ENCODE data around the gene TXNRD1. TPM values are rescaled to one million over a fixed set of nuclear protein-coding genes. Genes with fewer than 3 reads are reported as not detected.

The TXNRD1 gene
- total and polyA plus RNA-seq, 2 of the 8 experiments (the other 6 are each of a cell fraction or from before 2014, with no cell fraction given): 56.8 to 127 TPM

- H3K23ac ChIP-seq (ENCODE audit: insufficient read length): no peak overlapping the region
- H3K79me2 ChIP-seq (ENCODE audit: control insufficient read depth in 1 of 2, insufficient read depth in 2 of 2, low read length in 2 of 2): peaks cover 0 to 34% of the 10 kb centered on the region in 2 experiments; a peak in 2 of 4 replicates
- no peak overlapping the region for H2BK120ac ChIP-seq (replicated peaks; ENCODE audit: low read depth, low read length)
- H2BK15ac ChIP-seq (ENCODE audit: low read length): no peak overlapping the region
- no peak overlapping the region for H3K4me2 ChIP-seq (ENCODE audit: insufficient read depth in 1 of 2, low read depth in 2 of 2, low read length in 2 of 2)
- no peak overlapping the region for H4K8ac ChIP-seq (ENCODE audit: extremely low read depth, insufficient read depth, low read length)
- no peak overlapping the region for H3K9ac ChIP-seq (replicated peaks in 1 of 4; ENCODE audit: extremely low read depth in 1 of 4, low read depth in 3 of 4, low read length in 3 of 4)
- no peak overlapping the region for H3K14ac ChIP-seq (ENCODE audit: insufficient read length)
- no peak for TF ChIP-seq KDM5A (IDR thresholded peaks at IDR 0.05; ENCODE audit: low read length)
- no peak for TF ChIP-seq CBX8 (IDR thresholded peaks at IDR 0.05; ENCODE audit: borderline replicate concordance, low read depth, low read length)
- no peak for TF ChIP-seq ASH2L (IDR thresholded peaks at IDR 0.05; ENCODE audit: low read length)
- no peak for TF ChIP-seq BCL11A (IDR thresholded peaks at IDR 0.05; ENCODE audit: low read depth in 2 of 2, low read length in 2 of 2)
- no peak for TF ChIP-seq SIN3A (conservative IDR thresholded peaks at IDR 0.05 in 1 of 2, IDR thresholded peaks at IDR 0.05 in 1 of 2; ENCODE audit: low read depth in 1 of 2, low read length in 2 of 2)
- no peak for TF ChIP-seq CEBPB (IDR thresholded peaks at IDR 0.05; ENCODE audit: low read depth, low read length)
- TF ChIP-seq TCF12 (IDR thresholded peaks at IDR 0.05; ENCODE audit: low read depth, low read length): no peak
- no peak for TF ChIP-seq RFX5 (IDR thresholded peaks at IDR 0.05; ENCODE audit: borderline replicate concordance, low read depth, low read length)
- TF ChIP-seq SUZ12 (IDR thresholded peaks at IDR 0.05; ENCODE audit: low read length): no peak
- no peak for TF ChIP-seq KDM1A (IDR thresholded peaks at IDR 0.05; ENCODE audit: borderline replicate concordance, low read length)
- no peak for TF ChIP-seq SIX5 (IDR thresholded peaks at IDR 0.05; ENCODE audit: low read depth, low read length)
- TF ChIP-seq MAX (IDR thresholded peaks at IDR 0.05): no peak
- no peak for TF ChIP-seq TAF7 (optimal IDR thresholded peaks at IDR 0.05; ENCODE audit: borderline replicate concordance, low read depth, low read length)
- TF ChIP-seq BACH1 (IDR thresholded peaks at IDR 0.05; ENCODE audit: low read length): no peak
- TF ChIP-seq SP1 (IDR thresholded peaks at IDR 0.05; ENCODE audit: low read depth, low read length): no peak
- H3K36me3 ChIP-seq (ENCODE audit: control insufficient read depth in 2 of 4, insufficient read depth in 4 of 4, low read length in 3 of 4): peaks cover 19 to 64% (median 43%) of the 10 kb centered on the region in 4 experiments
- H2BK20ac ChIP-seq (ENCODE audit: low read length): no peak overlapping the region
- no peaks in the 10 kb centered on the region for H3K27me3 ChIP-seq (replicated peaks in 1 of 4; ENCODE audit: control insufficient read depth in 3 of 4, extremely low read depth in 1 of 4, insufficient read depth in 3 of 4, low read length in 3 of 4)
- no peaks in the 10 kb centered on the region for H3K23me2 ChIP-seq (ENCODE audit: low read depth, low read length)
- 95% methylated on average over 1 of the region's 1 CpG; no CpG with 5 or more reads in 1 of the 2 experiments for WGBS, 2 experiments (ENCODE audit: extremely low coverage in 1 of 2, insufficient coverage in 1 of 2, insufficient read length in 1 of 2, insufficient replicate concordance in 2 of 2, low coverage in 1 of 2, low lambda C conversion rate in 2 of 2, missing lambda C conversion rate in 1 of 2)
- POLR2A ChIA-PET (ENCODE audit: partially characterized antibody): interaction anchor here (1.5 to 1.8 kb wide), 2 partner anchors 9 to 12 kb away, joined by 5 read pairs; partner anchors contain the start of gene EID3
- no peak overlapping the region for H3K4ac ChIP-seq (replicated peaks; ENCODE audit: insufficient read length, low read depth, low read length)
- peaks cover 7% of the 10 kb centered on the region for H3K79me1 ChIP-seq (ENCODE audit: low read depth, low read length)
- no peak overlapping the region for H3K18ac ChIP-seq (ENCODE audit: extremely low read depth, low read length)
- H3K4me3 ChIP-seq (ENCODE audit: extremely low read depth in 1 of 4, insufficient read depth in 2 of 4, low read depth in 3 of 4, low read length in 4 of 4): no peak overlapping the region
- H2AFZ ChIP-seq (ENCODE audit: low read length): no peak overlapping the region
- H3K56ac ChIP-seq (replicated peaks; ENCODE audit: insufficient read length, low read depth, low read length): no peak overlapping the region
- H3K4me1 ChIP-seq (replicated peaks in 1 of 4; ENCODE audit: control insufficient read depth in 3 of 4, insufficient read depth in 4 of 4, low read length in 3 of 4): peaks cover 0 to 3% (median under 1%) of the 10 kb centered on the region in 4 experiments; a peak in 2 of 7 replicates
- no peak overlapping the region for H3K27ac ChIP-seq (ENCODE audit: low read depth, low read length)
- no peak overlapping the region for H2AK5ac ChIP-seq (ENCODE audit: low read depth, low read length)
- FAIRE-seq (no peak), DNase-seq (ENCODE audit: low read depth in 1 of 2, low spot score in 2 of 2) (no peak)
- no peak overlapping the region for H2BK12ac ChIP-seq (ENCODE audit: low read depth, low read length)
- H4K20me1 ChIP-seq (replicated peaks in 1 of 2; ENCODE audit: control insufficient read depth in 1 of 2, insufficient read depth in 2 of 2, low read length in 2 of 2): peaks cover 5 to 7% of the 10 kb centered on the region in 2 experiments
- H2BK5ac ChIP-seq (ENCODE audit: low read depth, low read length): no peak overlapping the region
- H4K5ac ChIP-seq (ENCODE audit: insufficient read length, low read depth, low read length): no peak overlapping the region
- no peak overlapping the region for H4K91ac ChIP-seq (replicated peaks; ENCODE audit: insufficient read length, low read length)
- CTCF ChIA-PET (ENCODE audit: partially characterized antibody): interaction anchor here (0.6 to 1.6 kb wide), 5 partner anchors 10 to 213 kb away, joined by 3 to 6 read pairs (median 3); no protein-coding TSS in a partner anchor
- H3K9me3 ChIP-seq (ENCODE audit: insufficient read depth in 2 of 2, low read depth in 1 of 2, low read length in 1 of 2): no peaks in the 10 kb centered on the region
Measured at GRCh38 chr12:104312202-104312601, 96.6 kb downstream of the TXNRD1 start.

Measured in H1 (cell line).